Esophagus muscularis mucosa (tissue), 4 donors: Measurements from ENCODE around the gene UXT.

ENCODE experiments used
- EP300 ChIP-seq: sonication (generic); formaldehyde crosslinking; IDR thresholded peaks from one replicate; pipeline ENCODE4 v1.6.1; 2017; ENCODE audit warnings: antibody characterized with exemption
- POLR2A ChIP-seq: fragments of 450-650 bp; IDR thresholded peaks from one replicate; pipeline ENCODE4 v1.6.1; 2017; ENCODE audit warnings: antibody characterized with exemption, moderate library complexity, mild to moderate bottlenecking, low read depth
- POLR2AphosphoS5 ChIP-seq, 2 donors: sonication (generic); formaldehyde crosslinking; IDR thresholded peaks; one replicate each; pipeline ENCODE4 v1.6.1; 2017; ENCODE audit warnings: antibody characterized with exemption in 2 of 2
- TF ChIP-seq, protein P1 (sequence below), 3 experiments: fragments of 200-600 bp in 2 of 3; fragments of 450-650 bp in 1 of 3; sonication (generic) in 2 of 3; IDR thresholded peaks; one replicate each; pipeline ENCODE4 v1.5.1; 2017 to 2019; ENCODE audit warnings: antibody characterized with exemption in 3 of 3, mild to moderate bottlenecking in 2 of 3, moderate library complexity in 1 of 3

DNA sequence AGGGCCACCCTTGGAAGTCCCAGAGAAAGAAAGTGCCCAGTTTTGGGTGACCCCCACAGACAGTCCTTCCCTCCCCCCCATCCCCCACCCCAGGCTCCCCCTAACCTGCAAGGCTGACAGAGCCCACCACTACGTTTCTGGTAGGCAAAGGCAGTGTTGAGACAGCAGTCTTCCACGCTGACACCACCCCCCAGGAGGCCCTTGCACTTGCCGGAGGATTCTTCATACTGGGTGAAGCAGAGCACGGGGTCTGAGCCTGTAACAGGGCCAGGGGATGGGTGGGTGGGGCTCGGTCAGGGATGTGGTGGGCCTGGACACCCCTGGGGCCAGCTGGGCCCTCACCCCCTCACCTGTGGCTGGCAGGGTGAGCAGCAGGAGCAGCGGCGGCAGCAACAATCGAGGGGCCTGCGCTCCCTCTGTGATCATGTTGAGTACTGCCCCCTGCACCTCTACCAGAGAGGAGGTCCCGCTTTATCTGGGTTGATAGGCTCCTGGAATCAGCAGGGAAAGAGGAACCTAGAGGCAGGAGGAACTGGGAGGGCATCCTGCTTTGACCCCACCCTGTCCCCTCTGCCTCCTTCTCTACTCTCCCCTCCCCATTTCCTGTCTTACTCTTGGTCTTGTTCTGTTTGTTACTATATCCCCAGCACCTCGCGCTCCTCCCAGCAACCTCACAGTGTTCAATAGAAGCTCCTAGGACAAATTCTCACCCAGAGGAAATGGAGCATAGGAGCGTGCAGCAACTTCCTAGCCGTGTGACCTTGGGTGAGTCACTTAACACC lies 29.4 kb downstream of the UXT start, which contains the start of gene CFP:
- TF ChIP-seq, protein P1, sequence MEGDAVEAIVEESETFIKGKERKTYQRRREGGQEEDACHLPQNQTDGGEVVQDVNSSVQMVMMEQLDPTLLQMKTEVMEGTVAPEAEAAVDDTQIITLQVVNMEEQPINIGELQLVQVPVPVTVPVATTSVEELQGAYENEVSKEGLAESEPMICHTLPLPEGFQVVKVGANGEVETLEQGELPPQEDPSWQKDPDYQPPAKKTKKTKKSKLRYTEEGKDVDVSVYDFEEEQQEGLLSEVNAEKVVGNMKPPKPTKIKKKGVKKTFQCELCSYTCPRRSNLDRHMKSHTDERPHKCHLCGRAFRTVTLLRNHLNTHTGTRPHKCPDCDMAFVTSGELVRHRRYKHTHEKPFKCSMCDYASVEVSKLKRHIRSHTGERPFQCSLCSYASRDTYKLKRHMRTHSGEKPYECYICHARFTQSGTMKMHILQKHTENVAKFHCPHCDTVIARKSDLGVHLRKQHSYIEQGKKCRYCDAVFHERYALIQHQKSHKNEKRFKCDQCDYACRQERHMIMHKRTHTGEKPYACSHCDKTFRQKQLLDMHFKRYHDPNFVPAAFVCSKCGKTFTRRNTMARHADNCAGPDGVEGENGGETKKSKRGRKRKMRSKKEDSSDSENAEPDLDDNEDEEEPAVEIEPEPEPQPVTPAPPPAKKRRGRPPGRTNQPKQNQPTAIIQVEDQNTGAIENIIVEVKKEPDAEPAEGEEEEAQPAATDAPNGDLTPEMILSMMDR (IDR thresholded peaks at IDR 0.05): no peak
- TF ChIP-seq POLR2A (no peak), POLR2AphosphoS5 (IDR thresholded peaks at IDR 0.05) (no peak), EP300 (no peak)
